Lower leg skin (tissue), 4 donors: ENCODE data around the gene TAF9B. TPM values are rescaled to one million over a fixed set of nuclear protein-coding genes. Genes with fewer than 3 reads are reported as not detected.

Experiments
- DNase-seq, 2 donors: peaks; one replicate each; pipeline ENCODE4 v3.0.0-alpha.2; 2019; ENCODE audit warnings: low spot score in 2 of 2
- H3K4me3 ChIP-seq: fragments of 200-600 bp; sonication (generic); 2 replicates; pipeline ENCODE4 v1.5.1; 2017; ENCODE audit warnings: mild to moderate bottlenecking, low read depth; ENCODE audit not compliant: poor library complexity, severe bottlenecking
- POLR2A ChIP-seq, 2 donors: fragments of 450-650 bp; IDR thresholded peaks; one replicate each; pipeline ENCODE4 v1.6.1; 2016 to 2017; ENCODE audit warnings: antibody characterized with exemption in 2 of 2, mild to moderate bottlenecking in 1 of 2, moderate library complexity in 1 of 2
- WGBS, 2 donors: methylation state at CpG; one replicate each; pipeline ENCODE4 v1.1.5; 2018; 5-methylcytosine and 5-hydroxymethylcytosine counted together
- intact Hi-C: fragments of 100-400 bp; cut with DNase I; formaldehyde crosslinking; loops from one replicate; pipeline ENCODE4 v1.15.0; 2023; ENCODE audit warnings: low total_unique reads
- total RNA-seq, 4 donors: library from RNA; depleted of rRNA; stranded (reverse); fragments of >200 nt; gene quantifications; one replicate each; pipeline ENCODE4 v1.1.0, GENCODE V29; 2016
- TF ChIP-seq, protein P1 (sequence below), 3 donors: fragments of 450-650 bp; IDR thresholded peaks; one replicate each; pipeline ENCODE4 v1.5.1; 2016; ENCODE audit warnings: antibody characterized with exemption in 3 of 3, mild to moderate bottlenecking in 3 of 3, moderate library complexity in 2 of 3

The TAF9B gene
- total RNA-seq, 4 donors from 2014 or later, result 5.6 to 12.2 (median 8.4) TPM

DNA sequence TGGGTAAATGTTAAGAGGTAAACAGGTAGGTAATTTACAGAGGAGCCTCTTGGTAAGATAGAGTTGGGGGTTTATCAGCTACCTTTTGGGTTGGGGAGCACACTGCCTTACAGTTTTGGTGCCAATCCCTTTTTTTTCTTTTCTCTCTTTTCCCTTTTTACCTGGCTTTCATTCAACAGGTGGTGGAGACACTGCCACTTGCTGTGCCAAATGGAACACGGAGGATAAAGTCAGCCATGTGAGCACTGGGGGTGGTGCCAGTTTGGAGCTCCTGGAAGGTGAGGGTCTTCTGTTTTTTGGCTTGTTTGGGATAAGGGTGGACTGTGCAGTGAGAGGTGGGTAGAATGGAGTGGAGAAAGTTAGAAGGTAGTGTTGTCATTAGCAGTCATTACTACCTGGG is 14.3 kb downstream of the TAF9B start:
- no peak overlapping the region for H3K4me3 ChIP-seq
- WGBS, 2 donors, result 30 to 50% methylated on average over 1 of the region's 1 CpG
- TF ChIP-seq POLR2A (IDR thresholded peaks at IDR 0.05), result no peak
- TF ChIP-seq, protein P1, sequence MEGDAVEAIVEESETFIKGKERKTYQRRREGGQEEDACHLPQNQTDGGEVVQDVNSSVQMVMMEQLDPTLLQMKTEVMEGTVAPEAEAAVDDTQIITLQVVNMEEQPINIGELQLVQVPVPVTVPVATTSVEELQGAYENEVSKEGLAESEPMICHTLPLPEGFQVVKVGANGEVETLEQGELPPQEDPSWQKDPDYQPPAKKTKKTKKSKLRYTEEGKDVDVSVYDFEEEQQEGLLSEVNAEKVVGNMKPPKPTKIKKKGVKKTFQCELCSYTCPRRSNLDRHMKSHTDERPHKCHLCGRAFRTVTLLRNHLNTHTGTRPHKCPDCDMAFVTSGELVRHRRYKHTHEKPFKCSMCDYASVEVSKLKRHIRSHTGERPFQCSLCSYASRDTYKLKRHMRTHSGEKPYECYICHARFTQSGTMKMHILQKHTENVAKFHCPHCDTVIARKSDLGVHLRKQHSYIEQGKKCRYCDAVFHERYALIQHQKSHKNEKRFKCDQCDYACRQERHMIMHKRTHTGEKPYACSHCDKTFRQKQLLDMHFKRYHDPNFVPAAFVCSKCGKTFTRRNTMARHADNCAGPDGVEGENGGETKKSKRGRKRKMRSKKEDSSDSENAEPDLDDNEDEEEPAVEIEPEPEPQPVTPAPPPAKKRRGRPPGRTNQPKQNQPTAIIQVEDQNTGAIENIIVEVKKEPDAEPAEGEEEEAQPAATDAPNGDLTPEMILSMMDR (IDR thresholded peaks at IDR 0.05), result no peak
- intact Hi-C loops, result no loop called here
- DNase-seq, result no peak

DNA sequence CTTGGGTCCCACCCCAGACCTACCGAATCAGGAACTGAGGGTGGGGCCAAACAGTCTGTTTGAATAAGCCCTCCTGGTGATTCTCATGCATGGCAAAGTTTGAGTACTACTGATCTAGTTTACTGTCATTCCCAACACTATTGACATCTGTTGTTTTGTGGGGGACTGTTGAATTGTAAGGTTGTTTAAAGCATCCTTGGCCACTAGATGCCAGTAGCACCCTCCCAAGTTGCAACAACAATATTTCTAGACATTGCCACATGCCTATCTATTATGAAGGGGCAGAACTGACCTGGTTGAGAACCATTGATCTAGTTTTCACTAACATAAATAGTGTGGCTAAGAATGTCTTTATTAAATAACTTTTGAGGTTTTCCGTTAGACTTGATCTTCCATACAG is 15.1 kb downstream of the TAF9B start:
- intact Hi-C loops, result no loop called here
- WGBS, 2 donors, result 70 to 77% methylated on average over 2 of the region's 2 CpGs

DNA sequence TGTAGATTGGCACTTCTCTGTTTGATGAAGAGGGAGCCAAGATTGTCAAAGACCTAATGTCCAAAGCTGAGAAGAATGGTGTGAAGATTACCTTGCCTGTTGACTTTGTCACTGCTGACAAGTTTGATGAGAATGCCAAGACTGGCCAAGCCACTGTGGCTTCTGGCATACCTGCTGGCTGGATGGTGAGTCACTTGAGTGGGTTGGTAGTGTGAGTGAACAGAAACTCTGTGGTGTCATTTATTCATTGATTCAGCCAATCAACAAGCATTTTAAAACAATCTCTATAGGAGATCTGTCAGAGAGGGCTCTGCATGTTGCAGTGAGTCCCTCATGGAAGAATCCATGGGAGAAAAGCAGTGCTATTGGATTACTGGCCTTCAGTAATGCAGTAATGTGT is 16.3 kb downstream of the TAF9B start:
- TF ChIP-seq, protein P1 (IDR thresholded peaks at IDR 0.05), result no peak
- TF ChIP-seq POLR2A (IDR thresholded peaks at IDR 0.05), result no peak
- no peak for DNase-seq
- intact Hi-C loops, result no loop called here
- H3K4me3 ChIP-seq, result no peak overlapping the region

More for the DNA sequence above, 15.1 kb downstream of the TAF9B start:
- TF ChIP-seq, protein P1 (IDR thresholded peaks at IDR 0.05), result no peak
- no peak for TF ChIP-seq POLR2A (IDR thresholded peaks at IDR 0.05)
- DNase-seq, result no peak
- H3K4me3 ChIP-seq, result no peak overlapping the region

DNA sequence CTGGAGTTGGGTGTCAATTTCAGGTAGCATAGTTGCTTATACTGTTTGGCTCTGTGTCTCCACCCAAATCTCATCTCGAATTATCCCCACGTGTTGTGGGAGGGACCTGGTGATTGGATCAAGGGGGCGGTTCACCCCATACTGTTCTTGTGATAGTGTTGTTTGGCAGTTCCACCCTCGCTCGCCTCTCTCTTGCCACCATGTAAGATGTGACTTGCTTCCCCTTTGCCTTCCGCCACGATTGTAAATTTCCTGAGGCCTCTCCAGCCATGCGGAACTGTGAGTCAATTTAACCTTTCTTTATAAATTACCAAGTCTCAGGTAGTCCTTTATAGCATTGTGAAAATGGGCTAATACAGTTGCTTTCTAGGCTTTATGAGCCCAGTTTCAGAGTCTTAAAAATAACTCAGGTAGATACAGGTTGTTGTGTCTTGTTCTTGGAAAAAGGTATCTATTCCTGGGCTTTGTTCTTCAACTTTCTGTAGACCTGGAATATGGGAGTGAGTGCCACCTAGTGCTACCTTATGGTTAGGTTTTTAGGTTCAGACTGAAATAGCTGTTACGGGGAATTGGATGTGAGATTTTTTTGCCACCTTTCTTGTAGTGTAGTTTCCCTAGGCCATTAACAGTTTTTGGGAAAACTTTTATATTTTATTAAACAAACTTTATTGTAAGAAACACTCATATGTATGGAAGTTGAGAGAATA is 19.8 kb downstream of the TAF9B start:
- 71 to 78% methylated on average over 9 of the region's 9 CpGs for WGBS, 2 donors
- intact Hi-C loops, result no loop called here
- no peak overlapping the region for H3K4me3 ChIP-seq
- no peak for DNase-seq
- TF ChIP-seq, protein P1 (IDR thresholded peaks at IDR 0.05), result no peak

DNA sequence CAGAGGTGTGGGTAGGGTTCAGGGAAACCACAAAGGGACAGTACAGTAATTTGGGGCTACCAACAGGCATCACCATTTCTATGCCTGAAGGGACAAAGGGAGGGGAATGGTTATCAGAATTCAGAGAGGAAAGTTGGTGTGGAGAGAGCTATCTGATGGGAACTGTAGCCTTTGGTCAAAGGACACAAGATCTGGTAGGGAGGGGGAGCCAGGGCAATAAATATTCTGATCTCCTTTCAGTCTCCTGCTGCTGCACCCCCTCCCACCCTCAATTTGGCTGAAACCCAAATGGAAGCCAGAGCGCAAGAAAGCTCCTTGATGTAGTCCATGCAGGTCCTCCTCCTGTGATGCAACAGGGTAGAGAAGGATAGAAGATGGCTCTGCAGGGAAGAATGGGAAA is 20.8 kb downstream of the TAF9B start:
- no peak overlapping the region for H3K4me3 ChIP-seq
- 84 to 90% methylated on average over 1 of the region's 1 CpG for WGBS, 2 donors
- intact Hi-C loops, result no loop called here
- no peak for DNase-seq
- TF ChIP-seq, protein P1 (IDR thresholded peaks at IDR 0.05), result no peak
- no peak for TF ChIP-seq POLR2A (IDR thresholded peaks at IDR 0.05)

DNA sequence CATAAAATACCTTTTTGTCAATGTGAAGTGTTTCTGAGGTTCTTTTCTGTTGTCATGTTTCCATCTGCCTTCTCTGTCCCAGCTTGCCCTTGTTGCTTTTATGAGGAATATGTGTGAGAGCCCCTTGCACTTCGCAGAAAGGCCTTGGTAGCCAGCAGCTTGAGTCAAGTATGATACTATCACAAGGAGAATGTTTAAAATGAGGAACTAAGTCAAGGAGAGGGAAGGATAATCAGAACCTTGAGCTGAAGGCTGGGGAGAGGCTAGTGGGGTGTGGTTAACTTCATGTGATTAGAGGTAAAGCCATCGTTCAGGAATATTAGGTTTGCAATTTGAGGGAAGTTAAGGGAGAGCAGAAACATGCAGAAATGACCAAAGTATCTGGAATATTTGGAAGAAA is 22.7 kb downstream of the TAF9B start:
- no peak overlapping the region for H3K4me3 ChIP-seq
- no peak for TF ChIP-seq POLR2A (IDR thresholded peaks at IDR 0.05)
- TF ChIP-seq, protein P1 (IDR thresholded peaks at IDR 0.05), result no peak
- 45 to 48% methylated on average over 2 of the region's 2 CpGs for WGBS, 2 donors
- no peak for DNase-seq
- intact Hi-C loops, result no loop called here
